A673 (cell line): Measurements from ENCODE around the gene MRPL58. TPM values are rescaled to one million over a fixed set of nuclear protein-coding genes. Genes with fewer than 3 reads are reported as not detected.

Source experiments
- BruUV-seq: library from RNA; stranded (reverse); fragments of 400-500 nt; replicated peaks from 2 replicates; lab custom pipeline; 2021; lab: Mats Ljungman, UMichigan
- CTCF ChIA-PET: fragments of 300-600 bp; sonication (Branson Sonifier 250); formaldehyde crosslinking; loops from one replicate; lab custom pipeline; 2022; ENCODE audit warnings: antibody characterized with exemption; lab: Charles Lee
- POLR2A ChIA-PET: fragments of 300-600 bp; sonication (Branson Sonifier 250); formaldehyde crosslinking; loops from one replicate; lab custom pipeline; 2022; ENCODE audit warnings: antibody characterized with exemption; ENCODE audit not compliant: low non-redundant PET; lab: Charles Lee
- DNase-seq: peaks from one replicate; pipeline ENCODE4 v3.0.0-alpha.2; 2015; ENCODE audit warnings: low spot score
- H3K27ac ChIP-seq: fragments of 200-600 bp; sonication (generic); 2 replicates; pipeline ENCODE4 v1.5.1; 2016; ENCODE audit warnings: mixed run types, low read depth, mild to moderate bottlenecking, mixed read lengths, antibody characterized with exemption, low read length; ENCODE audit not compliant: poor library complexity, severe bottlenecking
- H3K27me3 ChIP-seq: fragments of 200-600 bp; sonication (generic); replicated peaks from 2 replicates; pipeline ENCODE4 v1.6.1; 2017; ENCODE audit warnings: mixed run types, low read depth, mild to moderate bottlenecking, mixed read lengths, antibody characterized with exemption, low read length; ENCODE audit not compliant: insufficient read depth, poor library complexity
- H3K36me3 ChIP-seq: fragments of 200-600 bp; sonication (generic); 2 replicates; pipeline ENCODE4 v1.6.1; 2016; ENCODE audit warnings: mixed run types, mild to moderate bottlenecking, mixed read lengths, antibody characterized with exemption, low read length; ENCODE audit not compliant: insufficient read depth, poor library complexity, severe bottlenecking
- H3K4me1 ChIP-seq: fragments of 200-600 bp; sonication (generic); 2 replicates; pipeline ENCODE4 v1.6.1; 2017; ENCODE audit warnings: mixed run types, mild to moderate bottlenecking, mixed read lengths, antibody characterized with exemption, low read length; ENCODE audit not compliant: insufficient read depth, poor library complexity, severe bottlenecking
- H3K4me3 ChIP-seq: fragments of 200-600 bp; sonication (generic); 2 replicates; pipeline ENCODE4 v1.5.1; 2016; ENCODE audit warnings: low read depth, mixed run types, mild to moderate bottlenecking, mixed read lengths, low read length; ENCODE audit not compliant: poor library complexity, severe bottlenecking
- H3K9me3 ChIP-seq: fragments of 200-600 bp; sonication (generic); 2 replicates; pipeline ENCODE4 v1.6.1; 2016; ENCODE audit warnings: mixed run types, low read depth, mild to moderate bottlenecking, mixed read lengths, antibody characterized with exemption, low read length; ENCODE audit not compliant: poor library complexity, severe bottlenecking
- CTCF ChIP-seq: fragments of 300-800, 200-600 bp; sonication (generic); conservative IDR thresholded peaks from 2 replicates; pipeline ENCODE4 v1.5.1; 2017; ENCODE audit warnings: low read depth, mild to moderate bottlenecking, antibody characterized with exemption, low read length, moderate library complexity, mixed read lengths
- EZH2 ChIP-seq: fragments of 200-600 bp; sonication (generic); IDR thresholded peaks from 2 replicates; pipeline ENCODE4 v1.6.1; 2017; ENCODE audit warnings: borderline replicate concordance, low read depth, mild to moderate bottlenecking, mixed read lengths, antibody characterized with exemption, low read length; ENCODE audit not compliant: poor library complexity, severe bottlenecking
- intact Hi-C: fragments of 100-400 bp; cut with micrococcal nuclease; formaldehyde crosslinking; loops from one replicate; pipeline ENCODE4 v1.10.0; 2022; ENCODE audit not compliant: unreplicated experiment
- total RNA-seq: library from RNA; stranded (reverse); gene quantifications from 2 replicates; pipeline ENCODE4 v1.2.3, GENCODE V29; 2021

Gene MRPL58
- total RNA-seq, 1 experiment from 2014 or later: 61.4 TPM

- intact Hi-C loops: loop anchor here (2.0 to 10.0 kb wide), 4 partner anchors 21 to 371 kb away; partner anchors contain the start of genes GRB2, MRPL58 and NUP85
- BruUV-seq: no TSS peak
- no peaks in the 10 kb centered on the region for H3K27me3 ChIP-seq
- ChIA-PET CTCF (no interaction called here), POLR2A (no interaction called here)
- H3K36me3 ChIP-seq: peaks cover 5% of the 10 kb centered on the region
- H3K4me3 ChIP-seq: peak overlapping the region; percentile 85
- peak; percentile 98 for DNase-seq
- no peak for TF ChIP-seq EZH2
- no peak for TF ChIP-seq CTCF
- H3K27ac ChIP-seq: peak overlapping the region; percentile 98
- peaks cover 8% of the 10 kb centered on the region for H3K9me3 ChIP-seq
- peaks cover 18% of the 10 kb centered on the region for H3K4me1 ChIP-seq
Observed at GRCh38 chr17:75033346-75034235, 21.1 kb downstream of the MRPL58 start.

- intact Hi-C loops: loop anchor here (5.0 to 10.0 kb wide), 3 partner anchors 72 to 370 kb away; partner anchors contain the start of genes GRB2 and NUP85
- CTCF ChIA-PET: interaction anchor here (0.9 kb wide), 1 partner anchor 72 kb away, joined by 4 read pairs; no protein-coding TSS in a partner anchor
- POLR2A ChIA-PET: no interaction called here
- Histone ChIP-seq H3K4me3 (peak overlapping the region; percentile 85), H3K27ac (peak overlapping the region; percentile 98), H3K9me3 (peaks cover 8% of the 10 kb centered on the region), H3K4me1 (peaks cover 18% of the 10 kb centered on the region), H3K27me3 (no peaks in the 10 kb centered on the region), H3K36me3 (peaks cover 13% of the 10 kb centered on the region)
- DNase-seq: peak; percentile 96
- TF ChIP-seq CTCF: 0 out of 2 replicates have a peak, but pooled peaks have one; percentile 23
- no peak for TF ChIP-seq EZH2
- no TSS peak for BruUV-seq
Observed at GRCh38 chr17:75034236-75034908, 21.9 kb downstream of the MRPL58 start.

GRCh38 chr17:75036643-75037268 is 24.3 kb downstream of the MRPL58 start:
- no peak overlapping the region for H3K4me3 ChIP-seq
- peak overlapping the region; percentile 98 for H3K27ac ChIP-seq
- no TSS peak for BruUV-seq
- DNase-seq: peak; percentile 83
- H3K4me1 ChIP-seq: peaks cover 18% of the 10 kb centered on the region
- TF ChIP-seq CTCF (no peak), EZH2 (no peak)
- H3K36me3 ChIP-seq: peaks cover 35% of the 10 kb centered on the region
- intact Hi-C loops: loop anchor here (10.0 kb wide), 2 partner anchors 168 to 368 kb away; partner anchors contain the start of genes GRB2 and NUP85
- no peaks in the 10 kb centered on the region for H3K9me3 ChIP-seq
- H3K27me3 ChIP-seq: no peaks in the 10 kb centered on the region
- ChIA-PET POLR2A (no interaction called here), CTCF (interaction anchor here (0.6 to 0.7 kb wide), 2 partner anchors 75 to 168 kb away, joined by 3 read pairs; no protein-coding TSS in a partner anchor)
